MM.1S (cell line): ENCODE results near the gene GM2A.

Experiments
- DNase-seq: peaks from one replicate; pipeline ENCODE4 v3.0.0-alpha.2; 2015
- H2AFZ ChIP-seq: fragments of 300-600 bp; sonication (generic); 2 replicates; pipeline ENCODE4 v1.6.0; 2016; ENCODE audit warnings: antibody characterized with exemption, low read length
- H3F3A ChIP-seq: fragments of 300-600 bp; sonication (generic); 2 replicates; pipeline ENCODE4 v1.6.1; 2016; ENCODE audit warnings: mild to moderate bottlenecking, antibody characterized with exemption, low read length, moderate library complexity, mixed read lengths; ENCODE audit not compliant: insufficient read depth
- H3K27ac ChIP-seq: fragments of 300-600 bp; sonication (generic); 2 replicates; pipeline ENCODE4 v1.5.1; 2016; ENCODE audit warnings: mild to moderate bottlenecking, low read length
- H3K27me3 ChIP-seq: fragments of 300-600 bp; sonication (generic); replicated peaks from 2 replicates; pipeline ENCODE4 v1.6.0; 2016; ENCODE audit warnings: low read length; ENCODE audit not compliant: insufficient read depth
- H3K36me3 ChIP-seq: fragments of 300-600 bp; sonication (generic); replicated peaks from 2 replicates; pipeline ENCODE4 v1.6.1; 2016; ENCODE audit warnings: mild to moderate bottlenecking, low read length, mixed read lengths; ENCODE audit not compliant: insufficient read depth
- H3K4me1 ChIP-seq: fragments of 300-600 bp; sonication (generic); 2 replicates; pipeline ENCODE4 v1.6.1; 2016; ENCODE audit warnings: low read length, mixed read lengths
- H3K4me2 ChIP-seq: fragments of 300-600 bp; sonication (generic); 2 replicates; pipeline ENCODE4 v1.6.0; 2016; ENCODE audit warnings: low read depth, low read length
- H3K4me3 ChIP-seq: fragments of 300-600 bp; sonication (generic); 2 replicates; pipeline ENCODE4 v1.5.1; 2016; ENCODE audit warnings: low read length, mixed read lengths
- H3K79me2 ChIP-seq: fragments of 300-600 bp; sonication (generic); 2 replicates; pipeline ENCODE4 v1.6.1; 2016; ENCODE audit warnings: mixed run types, low read length, mixed read lengths
- H3K9ac ChIP-seq: fragments of 300-600 bp; sonication (generic); 2 replicates; pipeline ENCODE4 v1.6.1; 2016; ENCODE audit warnings: low read length, mixed read lengths
- H3K9me2 ChIP-seq: fragments of 300-600 bp; sonication (generic); replicated peaks from 2 replicates; pipeline ENCODE4 v1.6.1; 2016; ENCODE audit warnings: mild to moderate bottlenecking, low read length, mixed read lengths; ENCODE audit not compliant: insufficient read depth
- H3K9me3 ChIP-seq: fragments of 300-600 bp; sonication (generic); replicated peaks from 2 replicates; pipeline ENCODE4 v1.6.1; 2016; ENCODE audit warnings: mild to moderate bottlenecking, low read length, mixed read lengths; ENCODE audit not compliant: insufficient read depth
- H4K20me1 ChIP-seq: fragments of 300-600 bp; sonication (generic); 2 replicates; pipeline ENCODE4 v1.6.1; 2016; ENCODE audit warnings: mild to moderate bottlenecking, low read length, moderate library complexity, mixed read lengths; ENCODE audit not compliant: insufficient read depth
- EZH2 ChIP-seq: fragments of 300-600 bp; sonication (generic); optimal IDR thresholded peaks from 2 replicates; pipeline ENCODE3; 2017; ENCODE audit warnings: low read depth, mild to moderate bottlenecking, antibody characterized with exemption, low read length, mixed read lengths
- EZH2phosphoT487 ChIP-seq: fragments of 300-600 bp; sonication (generic); IDR thresholded peaks from 2 replicates; pipeline ENCODE4 v1.6.1; 2018; ENCODE audit warnings: antibody characterized with exemption, low read length
- TF ChIP-seq, protein P1 (sequence below): fragments of 300-600 bp; sonication (generic); IDR thresholded peaks from 2 replicates; pipeline ENCODE4 v1.5.1; 2016; ENCODE audit warnings: antibody characterized with exemption, low read length, mixed read lengths

GM2A gene

DNA sequence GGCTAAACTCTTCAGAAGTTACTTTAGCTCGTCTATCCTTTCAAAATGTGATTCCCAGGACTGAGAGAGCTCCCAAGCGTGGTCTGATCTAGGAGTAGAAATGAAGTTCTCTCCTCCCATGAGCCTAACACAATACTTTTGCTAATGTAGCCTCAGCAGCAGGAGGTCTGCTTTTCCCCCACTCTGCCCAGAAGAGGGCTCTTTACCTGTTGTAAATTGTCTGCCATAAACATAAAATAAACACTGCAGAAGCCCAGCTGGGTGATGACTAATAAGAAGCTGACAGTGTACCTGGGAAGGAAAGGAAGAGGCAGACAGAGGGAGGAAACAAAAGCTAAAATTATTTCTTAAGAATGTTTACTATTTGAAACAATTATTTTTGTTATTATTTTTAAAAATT is 35.2 kb downstream of the GM2A start:
- no peaks in the 10 kb centered on the region for H3K79me2 ChIP-seq
- H3F3A ChIP-seq, result no peaks in the 10 kb centered on the region
- no peak overlapping the region for H3K4me3 ChIP-seq
- no peak overlapping the region for H3K9ac ChIP-seq
- no peaks in the 10 kb centered on the region for H3K4me1 ChIP-seq
- DNase-seq, result no peak
- no peak overlapping the region for H2AFZ ChIP-seq
- H3K36me3 ChIP-seq, result no peaks in the 10 kb centered on the region
- no peaks in the 10 kb centered on the region for H3K9me3 ChIP-seq
- no peak overlapping the region for H3K4me2 ChIP-seq
- H4K20me1 ChIP-seq, result no peaks in the 10 kb centered on the region
- H3K27ac ChIP-seq, result no peak overlapping the region
- TF ChIP-seq, protein P1, sequence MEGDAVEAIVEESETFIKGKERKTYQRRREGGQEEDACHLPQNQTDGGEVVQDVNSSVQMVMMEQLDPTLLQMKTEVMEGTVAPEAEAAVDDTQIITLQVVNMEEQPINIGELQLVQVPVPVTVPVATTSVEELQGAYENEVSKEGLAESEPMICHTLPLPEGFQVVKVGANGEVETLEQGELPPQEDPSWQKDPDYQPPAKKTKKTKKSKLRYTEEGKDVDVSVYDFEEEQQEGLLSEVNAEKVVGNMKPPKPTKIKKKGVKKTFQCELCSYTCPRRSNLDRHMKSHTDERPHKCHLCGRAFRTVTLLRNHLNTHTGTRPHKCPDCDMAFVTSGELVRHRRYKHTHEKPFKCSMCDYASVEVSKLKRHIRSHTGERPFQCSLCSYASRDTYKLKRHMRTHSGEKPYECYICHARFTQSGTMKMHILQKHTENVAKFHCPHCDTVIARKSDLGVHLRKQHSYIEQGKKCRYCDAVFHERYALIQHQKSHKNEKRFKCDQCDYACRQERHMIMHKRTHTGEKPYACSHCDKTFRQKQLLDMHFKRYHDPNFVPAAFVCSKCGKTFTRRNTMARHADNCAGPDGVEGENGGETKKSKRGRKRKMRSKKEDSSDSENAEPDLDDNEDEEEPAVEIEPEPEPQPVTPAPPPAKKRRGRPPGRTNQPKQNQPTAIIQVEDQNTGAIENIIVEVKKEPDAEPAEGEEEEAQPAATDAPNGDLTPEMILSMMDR, result peak; percentile 18
- no peak for TF ChIP-seq EZH2phosphoT487
- TF ChIP-seq EZH2, result no peak
- H3K27me3 ChIP-seq, result no peaks in the 10 kb centered on the region
- H3K9me2 ChIP-seq, result no peaks in the 10 kb centered on the region

DNA sequence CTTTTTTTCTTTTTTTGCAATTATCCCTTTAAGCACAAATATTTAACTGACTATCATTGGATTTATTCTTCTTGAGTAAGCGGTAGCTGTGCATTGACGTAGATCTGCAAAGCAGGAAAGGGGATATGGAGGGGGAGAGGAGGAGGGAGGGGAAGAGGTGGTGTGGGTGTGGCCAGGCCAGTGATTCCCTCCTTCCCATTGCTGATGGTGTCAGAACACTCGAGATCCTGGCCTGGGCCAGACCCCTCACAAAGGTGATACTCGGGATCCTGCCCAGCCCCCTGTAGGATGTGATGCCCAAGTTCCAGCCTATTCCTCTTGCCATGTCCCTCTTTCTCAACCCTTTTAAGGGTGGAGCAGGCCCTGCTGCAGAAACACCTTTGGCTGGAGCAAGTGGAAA is 40.6 kb downstream of the GM2A start:
- no peaks in the 10 kb centered on the region for H3K27me3 ChIP-seq
- no peak overlapping the region for H3K27ac ChIP-seq
- H3K36me3 ChIP-seq, result no peaks in the 10 kb centered on the region
- no peak overlapping the region for H3K4me3 ChIP-seq
- no peak overlapping the region for H2AFZ ChIP-seq
- H3K9me3 ChIP-seq, result no peaks in the 10 kb centered on the region
- no peaks in the 10 kb centered on the region for H3K4me1 ChIP-seq
- TF ChIP-seq EZH2phosphoT487 (no peak), EZH2 (no peak)
- TF ChIP-seq, protein P1, result no peak
- no peak overlapping the region for H3K4me2 ChIP-seq
- no peaks in the 10 kb centered on the region for H3F3A ChIP-seq
- no peaks in the 10 kb centered on the region for H3K9me2 ChIP-seq
- H3K9ac ChIP-seq, result no peak overlapping the region
- no peak for DNase-seq
- no peaks in the 10 kb centered on the region for H3K79me2 ChIP-seq
- no peaks in the 10 kb centered on the region for H4K20me1 ChIP-seq

DNA sequence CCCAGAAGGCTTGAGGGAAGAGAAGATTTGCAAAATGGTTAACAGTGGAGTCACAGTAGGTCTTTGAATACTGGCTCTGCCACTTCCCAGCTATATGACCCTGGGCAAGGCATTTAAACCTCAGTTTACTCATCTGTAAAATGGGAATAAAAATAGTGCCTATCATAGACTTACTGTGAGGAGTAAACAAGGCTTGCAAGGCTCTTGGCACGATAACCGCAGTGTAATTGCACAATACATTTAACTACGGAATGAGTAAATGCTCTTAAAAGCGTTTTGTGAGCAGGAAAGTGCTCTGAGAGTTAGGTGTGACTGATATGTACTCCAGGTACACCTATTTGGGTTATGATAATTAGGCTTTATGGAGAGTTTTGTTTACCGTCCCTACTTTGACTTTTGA is 42.2 kb downstream of the GM2A start:
- no peaks in the 10 kb centered on the region for H3F3A ChIP-seq
- H3K4me1 ChIP-seq, result no peaks in the 10 kb centered on the region
- H3K4me2 ChIP-seq, result no peak overlapping the region
- no peak overlapping the region for H2AFZ ChIP-seq
- TF ChIP-seq, protein P1, result no peak
- TF ChIP-seq EZH2 (no peak), EZH2phosphoT487 (no peak)
- H3K9me2 ChIP-seq, result no peaks in the 10 kb centered on the region
- no peak overlapping the region for H3K9ac ChIP-seq
- no peaks in the 10 kb centered on the region for H3K9me3 ChIP-seq
- H3K36me3 ChIP-seq, result no peaks in the 10 kb centered on the region
- no peak for DNase-seq
- H4K20me1 ChIP-seq, result no peaks in the 10 kb centered on the region
- H3K27me3 ChIP-seq, result no peaks in the 10 kb centered on the region
- no peak overlapping the region for H3K4me3 ChIP-seq
- H3K27ac ChIP-seq, result no peak overlapping the region
- no peaks in the 10 kb centered on the region for H3K79me2 ChIP-seq
